Neural cell (in vitro differentiated cells): ENCODE data around the gene ESRRB.

Source experiments
- EP300 ChIP-seq: fragments of 450-650 bp; conservative IDR thresholded peaks from 2 replicates; pipeline ENCODE4 v1.6.1; 2014; ENCODE audit warnings: antibody characterized with exemption, mild to moderate bottlenecking, moderate library complexity; ENCODE audit not compliant: poor library complexity, severe bottlenecking
- POLR2AphosphoS5 ChIP-seq: IDR thresholded peaks from 2 replicates; pipeline ENCODE4 v1.6.1; 2012
- TF ChIP-seq, protein P1 (sequence below): fragments of 450-650 bp; IDR thresholded peaks from 2 replicates; pipeline ENCODE4 v1.5.1; 2014; ENCODE audit warnings: antibody characterized with exemption, mild to moderate bottlenecking, moderate library complexity; ENCODE audit not compliant: poor library complexity, severe bottlenecking

DNA sequence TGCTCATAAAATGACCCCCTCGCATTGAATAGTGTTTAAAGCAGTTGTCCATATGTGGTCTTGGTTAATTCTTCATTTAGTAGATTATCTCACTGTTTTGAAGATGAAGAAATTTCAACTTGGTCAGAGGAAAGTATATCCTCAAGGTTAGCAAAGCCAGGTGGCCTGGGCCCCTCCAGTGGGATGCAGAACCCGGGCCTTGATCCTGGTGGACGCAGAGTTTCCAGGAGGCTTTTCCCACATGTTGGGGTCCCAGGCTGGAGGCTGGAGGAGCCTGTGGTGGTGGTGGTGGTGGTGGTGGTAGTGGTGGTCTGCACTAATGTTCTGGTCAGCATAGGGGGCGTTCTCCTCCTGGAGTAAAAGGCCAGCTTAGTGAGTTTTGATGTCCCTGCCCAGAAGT is 85.9 kb downstream of the ESRRB start:
- no peak for TF ChIP-seq POLR2AphosphoS5
- TF ChIP-seq, protein P1, sequence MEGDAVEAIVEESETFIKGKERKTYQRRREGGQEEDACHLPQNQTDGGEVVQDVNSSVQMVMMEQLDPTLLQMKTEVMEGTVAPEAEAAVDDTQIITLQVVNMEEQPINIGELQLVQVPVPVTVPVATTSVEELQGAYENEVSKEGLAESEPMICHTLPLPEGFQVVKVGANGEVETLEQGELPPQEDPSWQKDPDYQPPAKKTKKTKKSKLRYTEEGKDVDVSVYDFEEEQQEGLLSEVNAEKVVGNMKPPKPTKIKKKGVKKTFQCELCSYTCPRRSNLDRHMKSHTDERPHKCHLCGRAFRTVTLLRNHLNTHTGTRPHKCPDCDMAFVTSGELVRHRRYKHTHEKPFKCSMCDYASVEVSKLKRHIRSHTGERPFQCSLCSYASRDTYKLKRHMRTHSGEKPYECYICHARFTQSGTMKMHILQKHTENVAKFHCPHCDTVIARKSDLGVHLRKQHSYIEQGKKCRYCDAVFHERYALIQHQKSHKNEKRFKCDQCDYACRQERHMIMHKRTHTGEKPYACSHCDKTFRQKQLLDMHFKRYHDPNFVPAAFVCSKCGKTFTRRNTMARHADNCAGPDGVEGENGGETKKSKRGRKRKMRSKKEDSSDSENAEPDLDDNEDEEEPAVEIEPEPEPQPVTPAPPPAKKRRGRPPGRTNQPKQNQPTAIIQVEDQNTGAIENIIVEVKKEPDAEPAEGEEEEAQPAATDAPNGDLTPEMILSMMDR: no peak
- no peak for TF ChIP-seq EP300
